ENCODE data around the gene SAP30.

The SAP30 gene

GRCh38 chr4:173404296-173404865, 33.6 kb downstream of the SAP30 start:
- H3K27me3 ChIP-seq (ENCODE audit: control insufficient read depth, insufficient read depth, low read length): no peaks in the 10 kb centered on the region
- no peak overlapping the region for H3K4me3 ChIP-seq (ENCODE audit: low read length)
- no peaks in the 10 kb centered on the region for H3K9me3 ChIP-seq (ENCODE audit: control insufficient read depth, low read length)
- H3K4me1 ChIP-seq (ENCODE audit: control insufficient read depth, insufficient read depth, low read length): peaks cover 20% of the 10 kb centered on the region
- no peak overlapping the region for H3K9ac ChIP-seq (ENCODE audit: low read length)
- H3K36me3 ChIP-seq (ENCODE audit: control insufficient read depth, insufficient read depth, low read length): peaks cover 3% of the 10 kb centered on the region

- Histone ChIP-seq H3K9ac (ENCODE audit: low read length) (no peak overlapping the region), H3K27me3 (ENCODE audit: control insufficient read depth, insufficient read depth, low read length) (no peaks in the 10 kb centered on the region), H3K9me3 (ENCODE audit: control insufficient read depth, low read length) (no peaks in the 10 kb centered on the region)
Measured at GRCh38 chr4:173405840-173406606, 35.3 kb downstream of the SAP30 start.

GRCh38 chr4:173410079-173410478, 39.3 kb downstream of the SAP30 start:
- H3K4me1 ChIP-seq (ENCODE audit: control insufficient read depth, insufficient read depth, low read length): peaks cover 16% of the 10 kb centered on the region
- peaks cover 2% of the 10 kb centered on the region for H3K36me3 ChIP-seq (ENCODE audit: control insufficient read depth, insufficient read depth, low read length)
- no peak overlapping the region for H3K9ac ChIP-seq (ENCODE audit: low read length)
- H3K9me3 ChIP-seq (ENCODE audit: control insufficient read depth, low read length): no peaks in the 10 kb centered on the region
- no peaks in the 10 kb centered on the region for H3K27me3 ChIP-seq (ENCODE audit: control insufficient read depth, insufficient read depth, low read length)
- no peak overlapping the region for H3K4me3 ChIP-seq (ENCODE audit: low read length)

More at GRCh38 chr4:173405840-173406606, 35.3 kb downstream of the SAP30 start:
- peaks cover 3% of the 10 kb centered on the region for H3K36me3 ChIP-seq (ENCODE audit: control insufficient read depth, insufficient read depth, low read length)
- peaks cover 16% of the 10 kb centered on the region for H3K4me1 ChIP-seq (ENCODE audit: control insufficient read depth, insufficient read depth, low read length)
- H3K4me3 ChIP-seq (ENCODE audit: low read length): no peak overlapping the region

GRCh38 chr4:173411106-173411693, 40.4 kb downstream of the SAP30 start:
- Histone ChIP-seq H3K9ac (ENCODE audit: low read length) (no peak overlapping the region), H3K4me1 (ENCODE audit: control insufficient read depth, insufficient read depth, low read length) (peaks cover 17% of the 10 kb centered on the region), H3K4me3 (ENCODE audit: low read length) (no peak overlapping the region), H3K36me3 (ENCODE audit: control insufficient read depth, insufficient read depth, low read length) (no peaks in the 10 kb centered on the region), H3K9me3 (ENCODE audit: control insufficient read depth, low read length) (no peaks in the 10 kb centered on the region), H3K27me3 (ENCODE audit: control insufficient read depth, insufficient read depth, low read length) (no peaks in the 10 kb centered on the region)

- Histone ChIP-seq H3K9me3 (ENCODE audit: control insufficient read depth, low read length) (no peaks in the 10 kb centered on the region), H3K36me3 (ENCODE audit: control insufficient read depth, insufficient read depth, low read length) (no peaks in the 10 kb centered on the region), H3K4me1 (ENCODE audit: control insufficient read depth, insufficient read depth, low read length) (peaks cover 20% of the 10 kb centered on the region), H3K4me3 (ENCODE audit: low read length) (no peak overlapping the region), H3K9ac (ENCODE audit: low read length) (no peak overlapping the region), H3K27me3 (ENCODE audit: control insufficient read depth, insufficient read depth, low read length) (no peaks in the 10 kb centered on the region)
Measured at GRCh38 chr4:173413036-173413435, 42.3 kb downstream of the SAP30 start.

GRCh38 chr4:173414456-173414855, 43.7 kb downstream of the SAP30 start:
- no peak overlapping the region for H3K9ac ChIP-seq (ENCODE audit: low read length)
- H3K36me3 ChIP-seq (ENCODE audit: control insufficient read depth, insufficient read depth, low read length): no peaks in the 10 kb centered on the region
- H3K4me3 ChIP-seq (ENCODE audit: low read length): no peak overlapping the region
- peaks cover 20% of the 10 kb centered on the region for H3K4me1 ChIP-seq (ENCODE audit: control insufficient read depth, insufficient read depth, low read length)
- no peaks in the 10 kb centered on the region for H3K27me3 ChIP-seq (ENCODE audit: control insufficient read depth, insufficient read depth, low read length)
- no peaks in the 10 kb centered on the region for H3K9me3 ChIP-seq (ENCODE audit: control insufficient read depth, low read length)

DNA sequence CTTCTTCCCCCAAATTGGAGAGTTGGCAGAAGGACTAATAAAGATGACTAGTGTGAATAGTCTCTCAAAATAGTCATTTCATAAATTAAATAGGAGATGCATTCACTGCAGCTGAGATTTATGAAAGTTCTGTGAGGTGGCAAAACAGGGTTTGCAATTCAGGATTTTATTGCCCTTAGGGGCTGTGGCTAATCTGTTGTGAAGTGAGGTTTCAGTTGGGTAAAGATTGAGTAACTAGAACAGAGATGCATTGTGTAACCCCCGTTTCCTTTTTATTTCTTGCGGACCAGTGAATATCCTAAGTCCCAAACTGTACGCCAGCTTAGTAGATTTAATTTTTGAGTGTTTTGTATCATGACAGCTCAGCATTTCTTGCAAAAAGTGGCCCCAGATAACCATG, 44.3 kb downstream of the SAP30 start:
- peaks cover 20% of the 10 kb centered on the region for H3K4me1 ChIP-seq (ENCODE audit: control insufficient read depth, insufficient read depth, low read length)
- H3K27me3 ChIP-seq (ENCODE audit: control insufficient read depth, insufficient read depth, low read length): no peaks in the 10 kb centered on the region
- H3K36me3 ChIP-seq (ENCODE audit: control insufficient read depth, insufficient read depth, low read length): no peaks in the 10 kb centered on the region
- H3K9me3 ChIP-seq (ENCODE audit: control insufficient read depth, low read length): no peaks in the 10 kb centered on the region
- H3K9ac ChIP-seq (ENCODE audit: low read length): no peak overlapping the region
- no peak overlapping the region for H3K4me3 ChIP-seq (ENCODE audit: low read length)

GRCh38 chr4:173415885-173416653, 45.3 kb downstream of the SAP30 start:
- H3K9ac ChIP-seq (ENCODE audit: low read length): no peak overlapping the region
- H3K9me3 ChIP-seq (ENCODE audit: control insufficient read depth, low read length): no peaks in the 10 kb centered on the region
- no peak overlapping the region for H3K4me3 ChIP-seq (ENCODE audit: low read length)
- H3K4me1 ChIP-seq (ENCODE audit: control insufficient read depth, insufficient read depth, low read length): peaks cover 20% of the 10 kb centered on the region
- no peaks in the 10 kb centered on the region for H3K27me3 ChIP-seq (ENCODE audit: control insufficient read depth, insufficient read depth, low read length)
- no peaks in the 10 kb centered on the region for H3K36me3 ChIP-seq (ENCODE audit: control insufficient read depth, insufficient read depth, low read length)

- Histone ChIP-seq H3K9me3 (ENCODE audit: control insufficient read depth, low read length) (no peaks in the 10 kb centered on the region), H3K4me3 (ENCODE audit: low read length) (no peak overlapping the region), H3K36me3 (ENCODE audit: control insufficient read depth, insufficient read depth, low read length) (no peaks in the 10 kb centered on the region), H3K9ac (ENCODE audit: low read length) (no peak overlapping the region), H3K4me1 (ENCODE audit: control insufficient read depth, insufficient read depth, low read length) (peaks cover 20% of the 10 kb centered on the region), H3K27me3 (ENCODE audit: control insufficient read depth, insufficient read depth, low read length) (no peaks in the 10 kb centered on the region)
Measured at GRCh38 chr4:173417833-173418232, 47.1 kb downstream of the SAP30 start.

DNA sequence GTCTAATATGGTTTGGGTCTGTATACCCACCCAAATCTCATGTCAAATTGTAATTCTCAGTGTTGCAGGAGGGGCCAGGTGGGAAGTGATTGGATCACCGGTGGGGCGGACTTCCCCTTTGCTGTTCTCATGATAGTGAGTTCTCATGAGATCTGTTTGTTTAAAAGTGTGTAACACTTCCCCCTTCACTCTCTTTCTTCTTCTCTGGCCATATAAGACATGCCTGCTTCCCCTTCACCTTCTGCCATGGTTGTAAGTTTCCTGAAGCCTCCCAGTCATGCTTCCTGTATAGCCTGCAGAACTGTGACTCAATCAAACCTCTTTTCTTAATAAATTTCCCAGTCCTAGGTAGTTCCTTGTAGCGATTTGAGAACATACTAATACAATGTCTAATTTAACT, 47.9 kb downstream of the SAP30 start:
- Histone ChIP-seq H3K4me1 (ENCODE audit: control insufficient read depth, insufficient read depth, low read length) (peaks cover 20% of the 10 kb centered on the region), H3K36me3 (ENCODE audit: control insufficient read depth, insufficient read depth, low read length) (no peaks in the 10 kb centered on the region), H3K27me3 (ENCODE audit: control insufficient read depth, insufficient read depth, low read length) (no peaks in the 10 kb centered on the region), H3K9ac (ENCODE audit: low read length) (no peak overlapping the region), H3K9me3 (ENCODE audit: control insufficient read depth, low read length) (no peaks in the 10 kb centered on the region), H3K4me3 (ENCODE audit: low read length) (no peak overlapping the region)

- Histone ChIP-seq H3K36me3 (ENCODE audit: control insufficient read depth, insufficient read depth, low read length) (no peaks in the 10 kb centered on the region), H3K9ac (ENCODE audit: low read length) (no peak overlapping the region), H3K4me3 (ENCODE audit: low read length) (no peak overlapping the region), H3K9me3 (ENCODE audit: control insufficient read depth, low read length) (no peaks in the 10 kb centered on the region), H3K27me3 (ENCODE audit: control insufficient read depth, insufficient read depth, low read length) (no peaks in the 10 kb centered on the region), H3K4me1 (ENCODE audit: control insufficient read depth, insufficient read depth, low read length) (peaks cover 16% of the 10 kb centered on the region)
Measured at GRCh38 chr4:173420324-173420752, 49.6 kb downstream of the SAP30 start.

GRCh38 chr4:173420801-173421200, 50.0 kb downstream of the SAP30 start:
- no peaks in the 10 kb centered on the region for H3K9me3 ChIP-seq (ENCODE audit: control insufficient read depth, low read length)
- H3K27me3 ChIP-seq (ENCODE audit: control insufficient read depth, insufficient read depth, low read length): no peaks in the 10 kb centered on the region
- no peak overlapping the region for H3K9ac ChIP-seq (ENCODE audit: low read length)
- H3K36me3 ChIP-seq (ENCODE audit: control insufficient read depth, insufficient read depth, low read length): no peaks in the 10 kb centered on the region
- no peak overlapping the region for H3K4me3 ChIP-seq (ENCODE audit: low read length)
- peaks cover 11% of the 10 kb centered on the region for H3K4me1 ChIP-seq (ENCODE audit: control insufficient read depth, insufficient read depth, low read length)

All from mucosa of stomach (tissue), 1 donor.